Activated CD4-positive, alpha-beta T cell treated with anti-CD3 and anti-CD28 coated beads, Interleukin-10, Interleukin-2, amounts not matched to agents 100 ng/mL and 50 ng/mL, durations not matched to agents 16 hours and 8 hours (primary cell): ENCODE results near the gene UCN.
A peak's percentile ranks its signal among the peaks of the same experiment; 100 is the strongest.
"Not testable (repeated sequence)": the region's sequence is repeated elsewhere in the genome, so short reads cannot be mapped to it uniquely, and the experiment has no call there.

Experiments used
- DNase-seq: peaks from one replicate; pipeline ENCODE4 v3.0.0-alpha.2; 2020

Gene UCN

GRCh38 chr2:27281855-27282559 lies 26.2 kb downstream of the UCN start, which contains the start of gene TRIM54:
Gene TRIM54, plus strand, starts transcription at chr2:27282429. Its CDS starts 303 bp downstream, at chr2:27282732.
- DNase-seq: no peak

GRCh38 chr2:27281442-27281841 lies 26.8 kb downstream of the UCN start:
- DNase-seq: no peak

- no peak for DNase-seq
Observed at GRCh38 chr2:27280826-27281225, 27.4 kb downstream of the UCN start.

- DNase-seq: no peak
Observed at GRCh38 chr2:27278010-27278409, 30.2 kb downstream of the UCN start.

- DNase-seq: no peak
Observed at GRCh38 chr2:27275211-27276150, 32.8 kb downstream of the UCN start, which contains the start of gene DNAJC5G. Gene DNAJC5G, plus strand, starts transcription at chr2:27275433. Its CDS starts 1,296 bp downstream, at chr2:27276729.

GRCh38 chr2:27272537-27273522 lies 35.4 kb downstream of the UCN start:
- DNase-seq: not testable (repeated sequence)

- no peak for DNase-seq
Observed at GRCh38 chr2:27271631-27272340, 36.5 kb downstream of the UCN start.

GRCh38 chr2:27270670-27271069 lies 37.6 kb downstream of the UCN start:
- DNase-seq: no peak

GRCh38 chr2:27270131-27270530 lies 38.1 kb downstream of the UCN start:
- DNase-seq: no peak

- DNase-seq: not testable (repeated sequence)
Observed at GRCh38 chr2:27268296-27268695, 39.9 kb downstream of the UCN start.

GRCh38 chr2:27265536-27265870 lies 42.7 kb downstream of the UCN start:
- no peak for DNase-seq

- DNase-seq: peak; percentile 75
Observed at GRCh38 chr2:27264753-27265535, 43.3 kb downstream of the UCN start.

- no peak for DNase-seq
Observed at GRCh38 chr2:27264253-27264752, 43.9 kb downstream of the UCN start.

- DNase-seq: no peak
Observed at GRCh38 chr2:27263287-27264252, 44.7 kb downstream of the UCN start.

- DNase-seq: peak; percentile 73
Observed at GRCh38 chr2:27262379-27263286, 45.6 kb downstream of the UCN start, which contains the start of gene SLC30A3. Gene SLC30A3, minus strand, starts transcription at chr2:27263047. Its CDS starts 141 bp downstream, at chr2:27262906.

GRCh38 chr2:27261926-27262298 lies 46.3 kb downstream of the UCN start:
- no peak for DNase-seq

GRCh38 chr2:27261241-27261925 lies 46.9 kb downstream of the UCN start:
- no peak for DNase-seq

- no peak for DNase-seq
Observed at GRCh38 chr2:27258051-27258450, 50.2 kb downstream of the UCN start.
